ENCODE measurements around the gene NR6A1.

DNA sequence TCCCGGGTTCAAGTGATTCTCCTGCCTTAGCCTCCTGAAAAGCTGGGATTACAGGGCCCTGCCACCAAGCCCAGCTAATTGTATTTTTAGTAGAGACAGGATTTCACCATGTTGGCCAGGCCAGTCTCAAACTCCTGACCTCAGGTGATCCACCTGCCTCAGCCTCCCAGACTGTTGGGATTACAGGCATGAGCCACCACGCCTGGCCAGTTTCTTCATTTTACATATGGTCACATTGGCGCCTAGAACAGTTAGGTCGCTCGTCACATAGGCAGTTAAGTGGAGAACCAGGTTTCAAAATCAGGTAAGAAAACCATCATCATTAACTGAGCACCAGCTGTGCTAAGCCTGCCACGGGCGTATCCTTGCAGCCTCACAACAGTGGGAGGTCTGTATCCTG is 41.9 kb upstream of the NR6A1 start:
- TF ChIP-seq, protein P1, sequence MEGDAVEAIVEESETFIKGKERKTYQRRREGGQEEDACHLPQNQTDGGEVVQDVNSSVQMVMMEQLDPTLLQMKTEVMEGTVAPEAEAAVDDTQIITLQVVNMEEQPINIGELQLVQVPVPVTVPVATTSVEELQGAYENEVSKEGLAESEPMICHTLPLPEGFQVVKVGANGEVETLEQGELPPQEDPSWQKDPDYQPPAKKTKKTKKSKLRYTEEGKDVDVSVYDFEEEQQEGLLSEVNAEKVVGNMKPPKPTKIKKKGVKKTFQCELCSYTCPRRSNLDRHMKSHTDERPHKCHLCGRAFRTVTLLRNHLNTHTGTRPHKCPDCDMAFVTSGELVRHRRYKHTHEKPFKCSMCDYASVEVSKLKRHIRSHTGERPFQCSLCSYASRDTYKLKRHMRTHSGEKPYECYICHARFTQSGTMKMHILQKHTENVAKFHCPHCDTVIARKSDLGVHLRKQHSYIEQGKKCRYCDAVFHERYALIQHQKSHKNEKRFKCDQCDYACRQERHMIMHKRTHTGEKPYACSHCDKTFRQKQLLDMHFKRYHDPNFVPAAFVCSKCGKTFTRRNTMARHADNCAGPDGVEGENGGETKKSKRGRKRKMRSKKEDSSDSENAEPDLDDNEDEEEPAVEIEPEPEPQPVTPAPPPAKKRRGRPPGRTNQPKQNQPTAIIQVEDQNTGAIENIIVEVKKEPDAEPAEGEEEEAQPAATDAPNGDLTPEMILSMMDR (IDR thresholded peaks at IDR 0.05; ENCODE audit: low read depth, low read length, poor library complexity, severe bottlenecking): no peak
- no peak for TF ChIP-seq EZH2phosphoT487 (IDR thresholded peaks at IDR 0.05; ENCODE audit: borderline replicate concordance, low read length)
